Measurements from ENCODE around the gene XRCC2. TPM values are rescaled to one million over a fixed set of nuclear protein-coding genes. Genes with fewer than 3 reads are reported as not detected.

Gene XRCC2
- total RNA-seq, 1 donor from 2014 or later = 1.6 TPM

GRCh38 chr7:152674860-152675758 is 832 bp downstream of the XRCC2 start:
- peaks cover 1% of the 10 kb centered on the region for H3K9me3 Mint-ChIP-seq (ENCODE audit: unreplicated experiment)
- no peaks in the 10 kb centered on the region for H3K27me3 Mint-ChIP-seq (ENCODE audit: low read depth, unreplicated experiment)
- Histone ChIP-seq H3K4me3 (ENCODE audit: insufficient read depth, low read depth, low read length) (peak overlapping the region; percentile 71), H3K4me2 (ENCODE audit: low read length) (peak overlapping the region; percentile 86), H3K36me3 (ENCODE audit: insufficient read depth, low read length) (no peaks in the 10 kb centered on the region), H3K9ac (ENCODE audit: low read length) (peak overlapping the region; percentile 81), H3K79me2 (ENCODE audit: insufficient read depth, low read length) (peaks cover 55% of the 10 kb centered on the region), H2AFZ (ENCODE audit: low read depth, low read length) (peak overlapping the region; percentile 82), H3K4me1 (ENCODE audit: insufficient read depth, low read length) (no peaks in the 10 kb centered on the region), H3K27ac (ENCODE audit: low read depth, low read length) (peak overlapping the region; percentile 35), H3K9me3 (ENCODE audit: insufficient read depth, low read depth, low read length) (no peaks in the 10 kb centered on the region), H3K27me3 (ENCODE audit: insufficient read depth, low read length) (no peaks in the 10 kb centered on the region), H4K20me1 (ENCODE audit: insufficient read depth, low read length) (no peaks in the 10 kb centered on the region)
- FAIRE-seq (no peak), DNase-seq (ENCODE audit: low read depth) (no peak)
- H3K4me3 Mint-ChIP-seq (ENCODE audit: unreplicated experiment) = peak overlapping the region; percentile 99
- no peaks in the 10 kb centered on the region for H3K36me3 Mint-ChIP-seq (ENCODE audit: low read depth, unreplicated experiment)
- H3K27ac Mint-ChIP-seq (ENCODE audit: unreplicated experiment) = no peak overlapping the region
- TF ChIP-seq EZH2 (IDR thresholded peaks at IDR 0.05; ENCODE audit: insufficient read depth, low read length) = no peak
- no peak for TF ChIP-seq CTCF (IDR thresholded peaks at IDR 0.05; ENCODE audit: insufficient read depth, low read depth, low read length)
- H3K4me1 Mint-ChIP-seq (ENCODE audit: low read depth, unreplicated experiment) = no peaks in the 10 kb centered on the region

- Mint-ChIP-seq H3K27ac (ENCODE audit: unreplicated experiment) (no peak overlapping the region), H3K36me3 (ENCODE audit: low read depth, unreplicated experiment) (no peaks in the 10 kb centered on the region), H3K9me3 (ENCODE audit: unreplicated experiment) (peaks cover 1% of the 10 kb centered on the region), H3K4me3 (ENCODE audit: unreplicated experiment) (no peak overlapping the region), H3K4me1 (ENCODE audit: low read depth, unreplicated experiment) (no peaks in the 10 kb centered on the region), H3K27me3 (ENCODE audit: low read depth, unreplicated experiment) (no peaks in the 10 kb centered on the region)
- Histone ChIP-seq H3K9me3 (ENCODE audit: insufficient read depth, low read depth, low read length) (no peaks in the 10 kb centered on the region), H4K20me1 (ENCODE audit: insufficient read depth, low read length) (no peaks in the 10 kb centered on the region), H3K9ac (ENCODE audit: low read length) (no peak overlapping the region), H3K36me3 (ENCODE audit: insufficient read depth, low read length) (no peaks in the 10 kb centered on the region), H3K4me2 (ENCODE audit: low read length) (no peak overlapping the region), H3K4me1 (ENCODE audit: insufficient read depth, low read length) (no peaks in the 10 kb centered on the region), H2AFZ (ENCODE audit: low read depth, low read length) (no peak overlapping the region), H3K27ac (ENCODE audit: low read depth, low read length) (no peak overlapping the region), H3K27me3 (ENCODE audit: insufficient read depth, low read length) (no peaks in the 10 kb centered on the region), H3K4me3 (ENCODE audit: insufficient read depth, low read depth, low read length) (no peak overlapping the region), H3K79me2 (ENCODE audit: insufficient read depth, low read length) (peaks cover 62% of the 10 kb centered on the region)
- no peak for FAIRE-seq
- TF ChIP-seq CTCF (IDR thresholded peaks at IDR 0.05; ENCODE audit: insufficient read depth, low read depth, low read length) = no peak
- TF ChIP-seq EZH2 (IDR thresholded peaks at IDR 0.05; ENCODE audit: insufficient read depth, low read length) = no peak
- DNase-seq (ENCODE audit: low read depth) = no peak
Observed at GRCh38 chr7:152673897-152674296, 2.0 kb downstream of the XRCC2 start.

GRCh38 chr7:152672626-152673025 is 3.3 kb downstream of the XRCC2 start:
- Mint-ChIP-seq H3K27ac (ENCODE audit: unreplicated experiment) (no peak overlapping the region), H3K27me3 (ENCODE audit: low read depth, unreplicated experiment) (no peaks in the 10 kb centered on the region), H3K4me3 (ENCODE audit: unreplicated experiment) (no peak overlapping the region), H3K9me3 (ENCODE audit: unreplicated experiment) (no peaks in the 10 kb centered on the region), H3K4me1 (ENCODE audit: low read depth, unreplicated experiment) (no peaks in the 10 kb centered on the region), H3K36me3 (ENCODE audit: low read depth, unreplicated experiment) (no peaks in the 10 kb centered on the region)
- no peaks in the 10 kb centered on the region for H3K9me3 ChIP-seq (ENCODE audit: insufficient read depth, low read depth, low read length)
- H3K4me3 ChIP-seq (ENCODE audit: insufficient read depth, low read depth, low read length) = no peak overlapping the region
- no peak overlapping the region for H3K4me2 ChIP-seq (ENCODE audit: low read length)
- H2AFZ ChIP-seq (ENCODE audit: low read depth, low read length) = no peak overlapping the region
- no peaks in the 10 kb centered on the region for H3K4me1 ChIP-seq (ENCODE audit: insufficient read depth, low read length)
- no peaks in the 10 kb centered on the region for H4K20me1 ChIP-seq (ENCODE audit: insufficient read depth, low read length)
- H3K27ac ChIP-seq (ENCODE audit: low read depth, low read length) = no peak overlapping the region
- no peaks in the 10 kb centered on the region for H3K27me3 ChIP-seq (ENCODE audit: insufficient read depth, low read length)
- no peaks in the 10 kb centered on the region for H3K36me3 ChIP-seq (ENCODE audit: insufficient read depth, low read length)
- DNase-seq (ENCODE audit: low read depth) = no peak
- TF ChIP-seq EZH2 (IDR thresholded peaks at IDR 0.05; ENCODE audit: insufficient read depth, low read length) (no peak), CTCF (IDR thresholded peaks at IDR 0.05; ENCODE audit: insufficient read depth, low read depth, low read length) (no peak)
- peaks cover 67% of the 10 kb centered on the region for H3K79me2 ChIP-seq (ENCODE audit: insufficient read depth, low read length)
- FAIRE-seq = no peak
- no peak overlapping the region for H3K9ac ChIP-seq (ENCODE audit: low read length)

Measured in astrocyte (in vitro differentiated cells and primary cell).